ENCODE data around the gene SLC35A1.
"Not testable (repeated sequence)": the region's sequence is repeated elsewhere in the genome, so short reads cannot be mapped to it uniquely, and the experiment has no call there.

Gene SLC35A1

GRCh38 chr6:87487555-87487954, 14.8 kb downstream of the SLC35A1 start:
- H3K4me3 ChIP-seq (replicated peaks in 1 of 2; ENCODE audit: low read depth in 2 of 2, low read length in 2 of 2) = no peak overlapping the region
- TF ChIP-seq, protein P1, sequence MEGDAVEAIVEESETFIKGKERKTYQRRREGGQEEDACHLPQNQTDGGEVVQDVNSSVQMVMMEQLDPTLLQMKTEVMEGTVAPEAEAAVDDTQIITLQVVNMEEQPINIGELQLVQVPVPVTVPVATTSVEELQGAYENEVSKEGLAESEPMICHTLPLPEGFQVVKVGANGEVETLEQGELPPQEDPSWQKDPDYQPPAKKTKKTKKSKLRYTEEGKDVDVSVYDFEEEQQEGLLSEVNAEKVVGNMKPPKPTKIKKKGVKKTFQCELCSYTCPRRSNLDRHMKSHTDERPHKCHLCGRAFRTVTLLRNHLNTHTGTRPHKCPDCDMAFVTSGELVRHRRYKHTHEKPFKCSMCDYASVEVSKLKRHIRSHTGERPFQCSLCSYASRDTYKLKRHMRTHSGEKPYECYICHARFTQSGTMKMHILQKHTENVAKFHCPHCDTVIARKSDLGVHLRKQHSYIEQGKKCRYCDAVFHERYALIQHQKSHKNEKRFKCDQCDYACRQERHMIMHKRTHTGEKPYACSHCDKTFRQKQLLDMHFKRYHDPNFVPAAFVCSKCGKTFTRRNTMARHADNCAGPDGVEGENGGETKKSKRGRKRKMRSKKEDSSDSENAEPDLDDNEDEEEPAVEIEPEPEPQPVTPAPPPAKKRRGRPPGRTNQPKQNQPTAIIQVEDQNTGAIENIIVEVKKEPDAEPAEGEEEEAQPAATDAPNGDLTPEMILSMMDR (IDR thresholded peaks at IDR 0.05; ENCODE audit: low read depth, low read length) = no peak
- peak; percentile 10 to 27 for DNase-seq (ENCODE audit: low read depth in 2 of 2)

GRCh38 chr6:87489326-87489725, 16.6 kb downstream of the SLC35A1 start:
- not testable (repeated sequence) for DNase-seq (ENCODE audit: low read depth in 2 of 2); H3K4me3 ChIP-seq (replicated peaks in 1 of 2; ENCODE audit: low read depth in 2 of 2, low read length in 2 of 2)

DNA sequence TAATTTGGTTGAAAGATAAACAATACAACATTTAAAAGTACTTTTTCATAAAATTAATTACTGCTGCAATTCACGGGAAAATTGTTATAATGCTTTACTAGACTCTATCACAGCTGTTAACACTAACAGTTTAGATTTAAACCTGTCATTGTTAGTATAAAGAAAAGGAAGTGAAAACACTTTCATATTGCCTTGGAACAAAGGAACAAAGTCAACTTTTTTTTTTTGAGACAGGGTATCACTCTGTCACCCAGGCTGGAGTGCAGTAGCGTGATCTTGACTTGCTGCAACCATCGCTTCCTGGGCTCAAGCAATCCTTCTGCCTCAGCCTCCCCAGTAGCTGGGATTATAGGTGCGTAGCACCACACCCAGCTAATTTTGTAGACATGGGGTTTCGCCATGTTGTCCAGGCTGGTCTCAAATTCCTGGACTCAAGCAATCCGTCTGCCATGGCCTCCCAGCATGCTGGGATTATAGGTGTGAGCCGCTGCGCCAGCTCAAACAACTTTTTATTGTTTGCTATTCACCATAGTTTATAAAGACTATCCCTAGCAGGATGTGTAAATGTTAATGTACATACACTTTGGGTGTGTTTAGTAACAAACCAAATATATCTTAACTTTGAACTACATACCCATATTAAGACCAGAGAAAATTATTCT, 22.1 kb downstream of the SLC35A1 start:
- no peak for DNase-seq (ENCODE audit: low read depth in 2 of 2)
- TF ChIP-seq, protein P1 (IDR thresholded peaks at IDR 0.05; ENCODE audit: low read depth, low read length) = no peak

DNA sequence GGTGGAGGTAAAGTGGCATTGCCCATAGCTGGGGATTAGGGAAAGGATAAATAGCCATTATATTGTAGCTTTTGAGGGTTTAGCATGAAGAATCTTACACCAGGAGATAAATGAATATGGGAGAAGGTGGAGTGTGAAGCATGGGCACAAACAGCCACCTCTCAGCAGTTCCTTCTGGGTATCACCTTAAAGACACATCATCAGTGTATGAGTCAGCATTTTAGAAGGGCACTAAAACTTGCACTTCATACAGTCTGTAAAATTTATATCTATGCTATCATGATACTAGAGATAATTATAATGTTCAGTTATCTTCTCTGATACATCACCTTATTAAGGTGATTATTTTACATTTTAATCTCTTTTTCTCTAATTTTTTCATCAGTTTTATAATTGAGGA, 25.3 kb downstream of the SLC35A1 start:
- no peak overlapping the region for H3K4me3 ChIP-seq (replicated peaks in 1 of 2; ENCODE audit: low read depth in 2 of 2, low read length in 2 of 2)
- no peak for DNase-seq (ENCODE audit: low read depth in 2 of 2)
- TF ChIP-seq, protein P1 (IDR thresholded peaks at IDR 0.05; ENCODE audit: low read depth, low read length) = no peak

More for the DNA sequence above, 22.1 kb downstream of the SLC35A1 start:
- H3K4me3 ChIP-seq (replicated peaks in 1 of 2; ENCODE audit: low read depth in 2 of 2, low read length in 2 of 2) = no peak overlapping the region

- no peak overlapping the region for H3K4me3 ChIP-seq (replicated peaks in 1 of 2; ENCODE audit: low read depth in 2 of 2, low read length in 2 of 2)
- TF ChIP-seq, protein P1 (IDR thresholded peaks at IDR 0.05; ENCODE audit: low read depth, low read length) = no peak
- peak in 1 of 2 donors; percentile 8 for DNase-seq (ENCODE audit: low read depth in 2 of 2)
Observed at GRCh38 chr6:87501809-87502572, 29.2 kb downstream of the SLC35A1 start.

- no peak overlapping the region for H3K4me3 ChIP-seq (replicated peaks in 1 of 2; ENCODE audit: low read depth in 2 of 2, low read length in 2 of 2)
- peak in 1 of 2 donors; percentile 65 for DNase-seq (ENCODE audit: low read depth in 2 of 2)
- TF ChIP-seq, protein P1 (IDR thresholded peaks at IDR 0.05; ENCODE audit: low read depth, low read length) = no peak
Observed at GRCh38 chr6:87504441-87504840, 31.7 kb downstream of the SLC35A1 start.

DNA sequence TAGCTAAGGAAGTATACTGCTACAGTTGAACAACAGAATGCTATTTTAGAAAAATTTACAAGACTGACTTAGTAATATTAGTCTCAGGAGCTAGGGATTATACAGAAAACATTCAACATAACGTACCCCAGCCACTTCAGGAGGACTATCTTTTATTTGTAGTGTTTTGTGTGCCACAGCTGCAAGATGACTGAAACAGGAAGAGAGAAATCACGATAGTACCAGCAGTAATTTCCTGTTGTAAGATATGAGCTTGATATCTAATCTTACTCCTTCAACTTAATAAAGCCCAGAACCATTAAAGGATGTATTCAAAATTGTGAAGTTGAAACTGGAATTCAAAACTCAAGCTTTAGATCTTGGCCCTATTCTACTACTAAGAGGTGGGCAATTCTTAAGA, 42.1 kb downstream of the SLC35A1 start:
- peak in 1 of 2 donors; percentile 36 for DNase-seq (ENCODE audit: low read depth in 2 of 2)
- no peak overlapping the region for H3K4me3 ChIP-seq (replicated peaks in 1 of 2; ENCODE audit: low read depth in 2 of 2, low read length in 2 of 2)
- TF ChIP-seq, protein P1 (IDR thresholded peaks at IDR 0.05; ENCODE audit: low read depth, low read length) = no peak
